Stimulated activated effector memory CD8-positive, alpha-beta T cell treated with anti-CD3 and anti-CD28 coated beads, Interleukin-12 subunit alpha, Interleukin-12 subunit beta, amount 100 ng/mL, for 72 hours (primary cell): ENCODE measurements around the gene MTCP1.

ENCODE experiments used
- ATAC-seq: fragments of 150-1000 bp; cut with Tn5 transposase; 2 replicates; pipeline ENCODE4 v1.10.0; 2021
- DNase-seq, 2 donors: peaks; one replicate each; pipeline ENCODE4 v3.0.0; 2021 to 2022; ENCODE audit warnings: low spot score in 2 of 2
- H3K27ac Mint-ChIP-seq: one replicate; pipeline ENCODE4 v1.8.0; 2022; ENCODE audit warnings: mild to moderate bottlenecking, mixed read lengths
- H3K36me3 Mint-ChIP-seq: one replicate; pipeline ENCODE4 v1.8.0; 2022; ENCODE audit warnings: mild to moderate bottlenecking, mixed read lengths
- H3K4me1 Mint-ChIP-seq: one replicate; pipeline ENCODE4 v1.8.0; 2022; ENCODE audit warnings: mixed read lengths
- H3K4me3 Mint-ChIP-seq: one replicate; pipeline ENCODE4 v1.8.0; 2022; ENCODE audit warnings: mild to moderate bottlenecking, mixed read lengths
- H3K9me3 Mint-ChIP-seq: one replicate; pipeline ENCODE4 v1.8.0; 2022; ENCODE audit warnings: mixed read lengths

Gene MTCP1

DNA sequence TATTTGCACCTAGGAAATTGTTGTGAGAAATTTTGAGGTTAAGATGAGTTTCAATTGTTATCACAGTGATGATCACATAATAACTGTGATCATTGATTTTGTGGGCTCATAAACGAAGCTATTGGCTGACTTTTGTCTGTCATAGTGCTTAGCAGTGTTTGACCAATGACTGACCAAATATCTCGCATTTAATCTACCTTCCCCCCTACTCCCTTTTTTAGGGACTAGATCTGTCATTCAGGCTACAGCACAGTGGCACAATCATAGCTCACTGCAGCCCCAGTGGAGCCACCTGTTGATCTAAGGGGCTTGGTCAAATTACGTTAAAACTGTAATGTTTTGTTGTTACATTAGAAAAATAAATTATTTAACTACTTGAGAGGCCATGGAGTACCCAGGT is 42.8 kb downstream of the MTCP1 start:
- Mint-ChIP-seq H3K4me1 (peaks cover 15% of the 10 kb centered on the region), H3K4me3 (peak overlapping the region; percentile 73), H3K36me3 (peaks cover 24% of the 10 kb centered on the region), H3K27ac (peak overlapping the region; percentile 92), H3K9me3 (no peaks in the 10 kb centered on the region)
- DNase-seq (no peak), ATAC-seq (no peak)

GRCh38 chrX:155027509-155028066 is 43.3 kb downstream of the MTCP1 start:
- H3K9me3 Mint-ChIP-seq: no peaks in the 10 kb centered on the region
- peaks cover 15% of the 10 kb centered on the region for H3K4me1 Mint-ChIP-seq
- H3K27ac Mint-ChIP-seq: peak overlapping the region; percentile 92
- peak overlapping the region; percentile 73 for H3K4me3 Mint-ChIP-seq
- DNase-seq (no peak), ATAC-seq (peak; percentile 49)
- peaks cover 24% of the 10 kb centered on the region for H3K36me3 Mint-ChIP-seq

GRCh38 chrX:155026727-155027508 is 44.0 kb downstream of the MTCP1 start, which contains the start of gene FUNDC2:
Gene FUNDC2 (plus strand): TSS chrX:155026844. CDS start chrX:155026939, 95 bp downstream.
- DNase-seq (peak; percentile 71 to 93), ATAC-seq (peak; percentile 93)
- Mint-ChIP-seq H3K9me3 (no peaks in the 10 kb centered on the region), H3K27ac (peak within 1 kb of the TSS; percentile 92), H3K4me1 (peaks cover 15% of the 10 kb centered on the region), H3K36me3 (peaks cover 24% of the 10 kb centered on the region), H3K4me3 (peak within 1 kb of the TSS; percentile 73)

DNA sequence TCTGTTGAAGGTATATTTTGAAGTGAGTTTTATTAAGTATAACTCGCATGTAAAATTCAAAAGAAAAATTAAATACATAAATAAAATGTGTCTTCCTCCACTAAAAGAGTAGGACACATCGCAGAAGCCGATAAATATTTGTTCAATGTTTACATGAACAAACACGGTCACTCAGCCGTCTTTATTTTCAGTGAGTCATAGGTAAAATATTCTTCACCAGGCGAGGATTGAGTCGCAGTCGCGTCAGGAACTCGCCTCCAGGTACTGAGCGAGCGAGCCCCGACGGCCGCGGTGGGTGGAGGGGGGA is 44.6 kb downstream of the MTCP1 start:
- Mint-ChIP-seq H3K36me3 (peaks cover 24% of the 10 kb centered on the region), H3K4me3 (peak overlapping the region; percentile 73), H3K4me1 (peaks cover 15% of the 10 kb centered on the region), H3K9me3 (no peaks in the 10 kb centered on the region), H3K27ac (peak overlapping the region; percentile 92)
- ATAC-seq (no peak), DNase-seq (no peak)

- ATAC-seq (no peak), DNase-seq (no peak)
- Mint-ChIP-seq H3K9me3 (no peaks in the 10 kb centered on the region), H3K36me3 (peaks cover 22% of the 10 kb centered on the region), H3K4me3 (no peak overlapping the region), H3K27ac (no peak overlapping the region), H3K4me1 (peaks cover 8% of the 10 kb centered on the region)
These were observed 46.8 kb downstream of the MTCP1 start for GRCh38 chrX:155023907-155024833.

DNA sequence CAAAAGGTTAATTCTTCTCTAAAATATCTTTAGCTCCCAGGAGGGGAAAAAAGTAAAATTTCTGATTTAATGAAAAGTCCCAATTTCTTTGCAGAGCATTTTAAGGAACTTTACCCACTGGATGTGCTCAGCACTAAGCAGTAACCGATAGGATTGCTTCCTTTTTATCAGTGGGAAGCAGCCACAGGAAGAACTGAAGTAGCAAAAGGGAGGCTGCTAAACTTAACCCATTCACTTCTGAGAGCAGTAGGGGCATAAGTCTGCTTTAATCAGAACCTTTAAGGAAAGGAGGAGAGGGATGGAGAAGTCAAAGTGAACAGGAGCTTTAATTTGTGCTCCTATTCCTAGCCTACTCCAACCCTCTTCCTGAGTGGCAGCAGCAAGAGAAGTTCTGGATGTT is 48.4 kb downstream of the MTCP1 start, which contains the start of gene F8:
Gene F8, minus strand, starts transcription at position 139 of the 400 bp plus-strand sequence. CDS start 171 bp downstream, outside the sequence.
- H3K27ac Mint-ChIP-seq: no peak within 1 kb of the TSS
- DNase-seq: no peak
- no peaks in the 10 kb centered on the region for H3K4me1 Mint-ChIP-seq
- peaks cover 14% of the 10 kb centered on the region for H3K36me3 Mint-ChIP-seq
- H3K9me3 Mint-ChIP-seq: no peaks in the 10 kb centered on the region
- no peak for ATAC-seq
- H3K4me3 Mint-ChIP-seq: no peak within 1 kb of the TSS

DNA sequence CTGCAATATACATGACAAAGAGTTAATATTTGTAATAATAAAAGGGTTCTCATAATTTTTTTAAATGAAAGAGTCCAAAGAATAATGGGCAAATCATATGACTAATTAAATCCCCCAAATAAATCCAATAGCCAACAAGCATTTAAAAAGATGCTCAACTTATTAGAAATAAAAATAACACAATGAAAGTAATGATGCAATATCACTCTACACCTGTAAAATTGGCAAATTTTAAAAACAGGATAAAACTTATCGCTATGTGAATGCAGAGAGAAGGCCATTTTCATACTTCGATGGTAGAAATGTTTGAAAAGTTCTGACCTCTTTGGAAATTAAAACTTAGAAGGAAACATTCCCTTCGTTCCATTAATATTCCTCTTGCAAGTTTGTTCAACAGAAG is 50.3 kb downstream of the MTCP1 start:
- ATAC-seq: no peak

More for the DNA sequence above, 50.3 kb downstream of the MTCP1 start:
- Mint-ChIP-seq H3K27ac (no peak overlapping the region), H3K36me3 (no peaks in the 10 kb centered on the region), H3K4me1 (no peaks in the 10 kb centered on the region), H3K9me3 (no peaks in the 10 kb centered on the region), H3K4me3 (no peak overlapping the region)
- no peak for DNase-seq
